Mononuclear cell (primary cell): Measurements from ENCODE around the gene COA5. TPM values are rescaled to one million over a fixed set of nuclear protein-coding genes. Genes with fewer than 3 reads are reported as not detected.
"Not testable (repeated sequence)": the region's sequence is repeated elsewhere in the genome, so short reads cannot be mapped to it uniquely, and the experiment has no call there.

ENCODE experiments used
- H3K27me3 ChIP-seq: 2 replicates; pipeline ENCODE4 v1.6.0; 2011; ENCODE audit warnings: low read length, control low read depth; ENCODE audit not compliant: insufficient read depth
- H3K4me1 ChIP-seq: 2 replicates; pipeline ENCODE4 v1.5.1; 2011; ENCODE audit warnings: mild to moderate bottlenecking, low read length, control low read depth; ENCODE audit not compliant: insufficient read depth
- H3K4me3 ChIP-seq: 2 replicates; pipeline ENCODE4 v1.5.1; 2011; ENCODE audit warnings: mild to moderate bottlenecking, low read length, moderate library complexity
- H3K9me3 ChIP-seq: 2 replicates; pipeline ENCODE4 v1.5.1; 2011; ENCODE audit warnings: low read depth, mild to moderate bottlenecking, control low read depth, low read length
- total RNA-seq: library from RNA; depleted of rRNA; stranded (reverse); fragments of >200 nt; gene quantifications from one replicate; pipeline ENCODE4 v1.2.3, GENCODE V29; 2012

Gene COA5
- total RNA-seq, 1 donor, result 18.6 TPM

- Histone ChIP-seq H3K4me3 (no peak overlapping the region), H3K4me1 (no peaks in the 10 kb centered on the region), H3K27me3 (no peaks in the 10 kb centered on the region), H3K9me3 (no peaks in the 10 kb centered on the region)
Observed at GRCh38 chr2:98617149-98617548, 8.8 kb upstream of the COA5 start.

GRCh38 chr2:98615481-98615880 is 7.2 kb upstream of the COA5 start:
- Histone ChIP-seq H3K9me3 (no peaks in the 10 kb centered on the region), H3K4me1 (peaks cover 5% of the 10 kb centered on the region), H3K27me3 (no peaks in the 10 kb centered on the region), H3K4me3 (no peak overlapping the region)

GRCh38 chr2:98614024-98614739 is 5.9 kb upstream of the COA5 start:
- Histone ChIP-seq H3K27me3 (no peaks in the 10 kb centered on the region), H3K4me1 (peaks cover 18% of the 10 kb centered on the region), H3K4me3 (no peak overlapping the region), H3K9me3 (no peaks in the 10 kb centered on the region)

GRCh38 chr2:98608962-98609604 is 771 bp upstream of the COA5 start:
- H3K27me3 ChIP-seq, result no peaks in the 10 kb centered on the region
- peak overlapping the region; percentile 93 for H3K4me3 ChIP-seq
- peaks cover 37% of the 10 kb centered on the region for H3K4me1 ChIP-seq
- H3K9me3 ChIP-seq, result no peaks in the 10 kb centered on the region

- Histone ChIP-seq H3K27me3 (no peaks in the 10 kb centered on the region), H3K4me3 (peak overlapping the region; percentile 93), H3K4me1 (peaks cover 37% of the 10 kb centered on the region), H3K9me3 (no peaks in the 10 kb centered on the region)
Observed at GRCh38 chr2:98607741-98608115, 584 bp downstream of the COA5 start.

- peaks cover 37% of the 10 kb centered on the region for H3K4me1 ChIP-seq
- H3K27me3 ChIP-seq, result no peaks in the 10 kb centered on the region
- no peaks in the 10 kb centered on the region for H3K9me3 ChIP-seq
- peak overlapping the region; percentile 93 for H3K4me3 ChIP-seq
Observed at GRCh38 chr2:98607104-98607503, 1.2 kb downstream of the COA5 start.

GRCh38 chr2:98606431-98606830 is 1.9 kb downstream of the COA5 start:
- Histone ChIP-seq H3K27me3 (no peaks in the 10 kb centered on the region), H3K4me3 (no peak overlapping the region), H3K4me1 (peaks cover 37% of the 10 kb centered on the region), H3K9me3 (no peaks in the 10 kb centered on the region)

- Histone ChIP-seq H3K4me1 (peaks cover 28% of the 10 kb centered on the region), H3K27me3 (no peaks in the 10 kb centered on the region), H3K4me3 (no peak overlapping the region), H3K9me3 (no peaks in the 10 kb centered on the region)
Observed at GRCh38 chr2:98605076-98605475, 3.2 kb downstream of the COA5 start.

- Histone ChIP-seq H3K4me3 (no peak overlapping the region), H3K4me1 (peaks cover 23% of the 10 kb centered on the region)
Observed at GRCh38 chr2:98604547-98604946, 3.8 kb downstream of the COA5 start.

GRCh38 chr2:98601532-98602132 is 6.7 kb downstream of the COA5 start:
- no peaks in the 10 kb centered on the region for H3K27me3 ChIP-seq
- H3K9me3 ChIP-seq, result no peaks in the 10 kb centered on the region
- peaks cover 4% of the 10 kb centered on the region for H3K4me1 ChIP-seq
- no peak overlapping the region for H3K4me3 ChIP-seq

More at GRCh38 chr2:98604547-98604946, 3.8 kb downstream of the COA5 start:
- Histone ChIP-seq H3K27me3 (no peaks in the 10 kb centered on the region), H3K9me3 (no peaks in the 10 kb centered on the region)

GRCh38 chr2:98598781-98599428 is 9.4 kb downstream of the COA5 start:
- no peak overlapping the region for H3K4me3 ChIP-seq
- H3K27me3 ChIP-seq, result no peaks in the 10 kb centered on the region
- no peaks in the 10 kb centered on the region for H3K9me3 ChIP-seq
- H3K4me1 ChIP-seq, result no peaks in the 10 kb centered on the region

- H3K4me1 ChIP-seq, H3K27me3 ChIP-seq, H3K4me3 ChIP-seq, H3K9me3 ChIP-seq: not testable (repeated sequence)
Observed at GRCh38 chr2:98594665-98595064, 13.6 kb downstream of the COA5 start.

- no peaks in the 10 kb centered on the region for H3K9me3 ChIP-seq
- H3K4me1 ChIP-seq, result no peaks in the 10 kb centered on the region
- no peaks in the 10 kb centered on the region for H3K27me3 ChIP-seq
- no peak overlapping the region for H3K4me3 ChIP-seq
Observed at GRCh38 chr2:98592565-98592964, 15.7 kb downstream of the COA5 start.

GRCh38 chr2:98589489-98589888 is 18.8 kb downstream of the COA5 start:
- Histone ChIP-seq H3K27me3 (no peaks in the 10 kb centered on the region), H3K4me1 (no peaks in the 10 kb centered on the region), H3K9me3 (no peaks in the 10 kb centered on the region), H3K4me3 (no peak overlapping the region)

GRCh38 chr2:98588880-98589431 is 19.4 kb downstream of the COA5 start:
- Histone ChIP-seq H3K4me3 (no peak overlapping the region), H3K9me3 (no peaks in the 10 kb centered on the region), H3K4me1 (no peaks in the 10 kb centered on the region), H3K27me3 (no peaks in the 10 kb centered on the region)
